OCI-LY1 (cell line): Measurements from ENCODE around the gene NHLRC3.

Experiments
- CTCF ChIP-seq: fragments of 200-600 bp; sonication (generic), shearing (Covaris generic); IDR thresholded peaks from 2 replicates; pipeline ENCODE4 v1.5.1; 2017; ENCODE audit warnings: mild to moderate bottlenecking, antibody characterized with exemption, low read length, moderate library complexity, mixed read lengths
- EZH2 ChIP-seq: fragments of 200-600 bp; sonication (generic), shearing (Covaris generic); IDR thresholded peaks from 2 replicates; pipeline ENCODE4 v1.8.0; 2017; ENCODE audit warnings: borderline replicate concordance, mixed run types, mild to moderate bottlenecking, antibody characterized with exemption, low read length, moderate library complexity, mixed read lengths

- TF ChIP-seq CTCF (no peak), EZH2 (no peak)
Measured at GRCh38 chr13:39035204-39035603, 3.1 kb upstream of the NHLRC3 start.
